K562 (cell line): Measurements from ENCODE around the gene FAM120B. TPM values are rescaled to one million over a fixed set of nuclear protein-coding genes. Genes with fewer than 3 reads are reported as not detected.

Experiments used
- CCNT2 ChIP-seq: IDR thresholded peaks from 2 replicates; pipeline ENCODE4 v1.6.1; 2011; ENCODE audit warnings: borderline replicate concordance, low read depth, mild to moderate bottlenecking, moderate library complexity, mixed read lengths, low read length; ENCODE audit not compliant: insufficient read length; ENCODE audit errors: extremely low read depth
- DDX20 ChIP-seq: fragments of 450-650 bp; IDR thresholded peaks from 2 replicates; pipeline ENCODE4 v1.6.1; 2016; ENCODE audit warnings: missing genetic modification characterization, low read depth, mild to moderate bottlenecking, missing compliant biosample characterization, moderate library complexity
- DNMT1 ChIP-seq: fragments of 450-650 bp; IDR thresholded peaks from 2 replicates; pipeline ENCODE4 v1.6.1; 2016; ENCODE audit warnings: antibody characterized with exemption, mild to moderate bottlenecking
- ELF1 ChIP-seq: fragments of 200-800 bp; sonication (Bioruptor generic); IDR thresholded peaks from 2 replicates; pipeline ENCODE4 v1.6.1; 2016; ENCODE audit warnings: missing genetic modification characterization, missing compliant biosample characterization
- ELF2 ChIP-seq: fragments of 250-450 bp; sonication (Bioruptor Pico); IDR thresholded peaks from 2 replicates; pipeline ENCODE4 v1.5.0; 2021; ENCODE audit warnings: mild to moderate bottlenecking
- FOXJ3 ChIP-seq: sonication (generic); formaldehyde crosslinking; IDR thresholded peaks from 2 replicates; pipeline ENCODE4 v1.4.0; 2020; ENCODE audit warnings: mild to moderate bottlenecking, missing genetic modification reagents
- FOXK2 ChIP-seq, 2 experiments: fragments of 450-650 bp; IDR thresholded peaks in 1 of 2; conservative IDR thresholded peaks in 1 of 2; 2 replicates each; pipeline ENCODE4 v1.6.1; 2016; ENCODE audit warnings: low read depth in 2 of 2, mild to moderate bottlenecking in 1 of 2
- GTF2F1 ChIP-seq: IDR thresholded peaks from 2 replicates; pipeline ENCODE4 v1.6.1; 2011; ENCODE audit warnings: low read depth, low read length, improper control_type of control experiment
- HES1 ChIP-seq: fragments of 450-650 bp; IDR thresholded peaks from 2 replicates; pipeline ENCODE4 v1.6.1; 2016; ENCODE audit warnings: low read depth, mild to moderate bottlenecking, moderate library complexity
- KDM1A ChIP-seq, 2 experiments: fragments of 450-650 bp; IDR thresholded peaks; 2 replicates each; pipeline ENCODE4 v1.6.1; 2016; ENCODE audit warnings: mild to moderate bottlenecking in 2 of 2
- KDM5B ChIP-seq: fragments of 200-600 bp; sonication (generic); IDR thresholded peaks from 2 replicates; pipeline ENCODE4 v1.6.1; 2012; ENCODE audit warnings: low read depth, mild to moderate bottlenecking, moderate library complexity, low read length, control low read depth, inconsistent platforms; ENCODE audit not compliant: insufficient replicate concordance
- MBD2 ChIP-seq: sonication (generic); IDR thresholded peaks from 2 replicates; pipeline ENCODE4 v1.6.1; 2016; ENCODE audit warnings: low read depth, borderline replicate concordance
- MLX ChIP-seq, 2 experiments: fragments of 450-650 bp in 1 of 2; sonication (generic) in 1 of 2; formaldehyde crosslinking; conservative IDR thresholded peaks; 2 replicates each; pipeline versions ENCODE4 v1.4.0 to v1.8.1; 2020 to 2022; ENCODE audit warnings: mild to moderate bottlenecking in 1 of 2, missing genetic modification reagents in 1 of 2
- MTF1 ChIP-seq: fragments of 250-450 bp; sonication (Bioruptor Pico); IDR thresholded peaks from 2 replicates; pipeline ENCODE4 v1.9.0; 2021; ENCODE audit warnings: moderate library complexity, mild to moderate bottlenecking, inconsistent platforms, borderline replicate concordance
- MYNN ChIP-seq, 2 experiments: sonication (generic); formaldehyde crosslinking in 1 of 2; IDR thresholded peaks; 2 replicates each; pipeline versions ENCODE4 v1.5.0 to v1.6.1; 2016 to 2020; ENCODE audit warnings: antibody characterized with exemption in 1 of 2, missing genetic modification reagents in 1 of 2
- PCBP1 ChIP-seq: fragments of 200-400 bp; formaldehyde crosslinking; IDR thresholded peaks from 2 replicates; pipeline ENCODE4 v1.6.1; 2018; ENCODE audit warnings: mild to moderate bottlenecking, low read depth, low read length; ENCODE audit not compliant: poor library complexity, severe bottlenecking
- PHF20 ChIP-seq: fragments of 450-650 bp; IDR thresholded peaks from 2 replicates; pipeline ENCODE4 v1.6.1; 2018; ENCODE audit not compliant: partially characterized antibody
- POLR3G ChIP-seq: IDR thresholded peaks from 2 replicates; pipeline ENCODE4 v1.6.1; 2011; ENCODE audit not compliant: insufficient read length, insufficient replicate concordance; ENCODE audit errors: extremely low read depth
- PYGO2 ChIP-seq: fragments of 450-650 bp; IDR thresholded peaks from 2 replicates; pipeline ENCODE4 v1.6.1; 2016; ENCODE audit warnings: mild to moderate bottlenecking, missing genetic modification characterization, moderate library complexity, missing compliant biosample characterization
- SLC30A9 ChIP-seq: fragments of 250-450 bp; sonication (Bioruptor Pico); IDR thresholded peaks from 2 replicates; pipeline ENCODE4 v1.8.0; 2022; ENCODE audit warnings: mild to moderate bottlenecking, moderate library complexity
- SMAD2 ChIP-seq: fragments of 150-350 bp; IDR thresholded peaks from 2 replicates; pipeline ENCODE4 v1.6.1; 2014; ENCODE audit warnings: low read depth, mild to moderate bottlenecking, low read length
- SP1 ChIP-seq: sonication (generic); formaldehyde crosslinking; IDR thresholded peaks from 2 replicates; pipeline ENCODE4 v1.8.1; 2022; ENCODE audit warnings: mild to moderate bottlenecking, missing genetic modification reagents
- SRSF7 ChIP-seq: fragments of 200-400 bp; formaldehyde crosslinking; optimal IDR thresholded peaks from 2 replicates; pipeline ENCODE3; 2017; ENCODE audit warnings: mild to moderate bottlenecking, low read depth, low read length
- TCFL5 ChIP-seq: fragments of 250-450 bp; sonication (Bioruptor Pico); conservative IDR thresholded peaks from 2 replicates; pipeline ENCODE4 v1.6.1; 2021; ENCODE audit warnings: mild to moderate bottlenecking, moderate library complexity, matching md5 sums
- ZBTB17 ChIP-seq: fragments of 450-650 bp; formaldehyde crosslinking; IDR thresholded peaks from 2 replicates; pipeline ENCODE4 v1.4.0; 2020; ENCODE audit warnings: mild to moderate bottlenecking
- ZFP1 ChIP-seq: fragments of 450-650 bp; formaldehyde crosslinking; IDR thresholded peaks from 2 replicates; pipeline ENCODE4 v1.4.0; 2020; ENCODE audit warnings: mild to moderate bottlenecking, mixed read lengths
- ZFP36 ChIP-seq: fragments of 150-350 bp; IDR thresholded peaks from 2 replicates; pipeline ENCODE4 v1.6.1; 2018; ENCODE audit warnings: low read length, low read depth; ENCODE audit not compliant: partially characterized antibody
- ZKSCAN3 ChIP-seq: fragments of 250-450 bp; sonication (Bioruptor Pico); IDR thresholded peaks from 2 replicates; pipeline ENCODE4 v1.4.0; 2020
- ZNF134 ChIP-seq: fragments of 250-450 bp; sonication (Bioruptor Pico); conservative IDR thresholded peaks from 2 replicates; pipeline ENCODE4 v1.4.0; 2020
- ZNF79 ChIP-seq: fragments of 250-450 bp; sonication (Bioruptor Pico); IDR thresholded peaks from 2 replicates; pipeline ENCODE4 v1.4.0; 2020; ENCODE audit warnings: low read depth, mild to moderate bottlenecking, moderate library complexity
- polyA plus RNA-seq, 8 experiments: library from polyadenylated mRNA; depleted of rRNA in 4 of 8; stranded (reverse) in 5 of 8; unstranded in 3 of 8; fragments of >200 nt; fragmentation: Nextera tagmentation in 2 of 8; fragmentation: Illumina TruSeq in 1 of 8; extraction: Ambion mirVana in 2 of 8; extraction: Trizol in 1 of 8; gene quantifications; 2 replicates each; pipeline versions ENCODE4 v1.2.1 to v1.2.3, GENCODE V29; 2011 to 2014; ENCODE audit warnings: inconsistent platforms in 1 of 8, missing spikeins in 1 of 8
- total RNA-seq, 7 experiments: library from RNA; depleted of rRNA in 6 of 7; stranded (reverse); fragments of >200 nt in 6 of 7; fragmentation: Illumina TruSeq in 2 of 7; extraction: Trizol in 2 of 7; gene quantifications; 2 replicates each; pipeline versions ENCODE4 v1.2.1 to v1.2.3, GENCODE V29; 2011 to 2021; ENCODE audit warnings: low replicate concordance in 1 of 7

Gene FAM120B
- total and polyA plus RNA-seq, 9 of the 15 experiments (the other 6 are each of a cell fraction or from before 2014, with no cell fraction given), result 3.5 to 22.6 (median 14.7) TPM

- TF ChIP-seq KDM1A (IDR thresholded peaks at IDR 0.05) (0 out of 4 replicates have a peak, but pooled peaks of 1 of the 2 experiments have one; percentile 11), FOXK2 (conservative IDR thresholded peaks at IDR 0.05 in 1 of 2, IDR thresholded peaks at IDR 0.05 in 1 of 2; ENCODE audit: low read depth in 2 of 2) (no peak), ZBTB17 (no peak), ZFP1 (no peak), SLC30A9 (CRISPR knock-in tag) (no peak), SP1 (no peak), SRSF7 (no peak), MBD2 (no peak), GTF2F1 (no peak), PCBP1 (peak; percentile 72), MLX (CRISPR knock-in tag; conservative IDR thresholded peaks at IDR 0.05) (no peak), CCNT2 (peak; percentile 28), ZNF134 (CRISPR knock-in tag) (no peak), FOXJ3 (no peak), ZKSCAN3 (no peak), PHF20 (no peak), PYGO2 (tag) (no peak), MTF1 (CRISPR knock-in tag) (no peak), SMAD2 (no peak), ZNF79 (CRISPR knock-in tag) (no peak), DNMT1 (no peak), HES1 (peak; percentile 82), ELF1 (tag) (no peak), MYNN (IDR thresholded peaks at IDR 0.05) (no peak), MYNN (CRISPR knock-in tag; IDR thresholded peaks at IDR 0.05) (no peak), ZFP36 (peak; percentile 94), POLR3G (no peak), TCFL5 (CRISPR knock-in tag) (no peak), KDM5B (peak; percentile 32), DDX20 (tag) (no peak), ELF2 (CRISPR knock-in tag) (no peak)
Measured at GRCh38 chr6:170295510-170296422, 10.8 kb upstream of the FAM120B start (continued).
